Heart left ventricle (tissue), 13 donors: ENCODE measurements around the gene FAM168A.

Experiments
- CTCF ChIP-seq, 12 donors: fragments of 200-600 bp; sonication (generic) in 4 of 12; IDR thresholded peaks; one replicate each; pipeline versions ENCODE4 v1.5.0 to v1.8.0; 2018 to 2022; ENCODE audit warnings: antibody characterized with exemption in 12 of 12, mild to moderate bottlenecking in 5 of 12
- POLR2A ChIP-seq, 2 donors: fragments of 450-650 bp; IDR thresholded peaks; one replicate each; pipeline ENCODE4 v1.6.1; 2017; ENCODE audit warnings: antibody characterized with exemption in 2 of 2, mild to moderate bottlenecking in 2 of 2, moderate library complexity in 2 of 2
- donor health status: ischemic (EF 13 %, LVEDD 7.1; RV severe dilation, severe dysfunction).
- donor health status: DM: no; HTN: yes; CAD: no.
- donor health status: DM: no; HTN: no; CAD: no.
- donor health status: ischemic (EF 25% LVEDD 6.9; RV normal size, moderate dysfunction).
- donor health status: ischemic (EF 25% LVEDD 5.7; RV mildly dilated, moderate dysfunction).
- donor health status: ischemic (EF 35%, LVEDD 5.7; RV mildly dilated, moderate dysfunction).
- donor health status: nonischemic (EF 11% LVEDD 7.7; RV severe dilation, severe dysfunction).
- donor health status: DM: yes; HTN: yes; CAD: no.
- donor health status: PGD.
- donor health status: ischemic (EF 29% LVEDD 5.4; RV normal size, mild dysfunction).
- donor health status: nonischemic (EF 23%, LVEDD 6.1; RV moderate dilation, normal function).

GRCh38 chr11:73513707-73514106 lies 84.2 kb downstream of the FAM168A start:
- TF ChIP-seq CTCF (IDR thresholded peaks at IDR 0.05) (no peak), POLR2A (IDR thresholded peaks at IDR 0.05) (no peak)
